ENCODE measurements around the gene DGKE. TPM values are rescaled to one million over a fixed set of nuclear protein-coding genes. Genes with fewer than 3 reads are reported as not detected.

DGKE gene
- total and polyA plus RNA-seq, 2 experiments from 2014 or later = 1.2 to 5.5 TPM

DNA sequence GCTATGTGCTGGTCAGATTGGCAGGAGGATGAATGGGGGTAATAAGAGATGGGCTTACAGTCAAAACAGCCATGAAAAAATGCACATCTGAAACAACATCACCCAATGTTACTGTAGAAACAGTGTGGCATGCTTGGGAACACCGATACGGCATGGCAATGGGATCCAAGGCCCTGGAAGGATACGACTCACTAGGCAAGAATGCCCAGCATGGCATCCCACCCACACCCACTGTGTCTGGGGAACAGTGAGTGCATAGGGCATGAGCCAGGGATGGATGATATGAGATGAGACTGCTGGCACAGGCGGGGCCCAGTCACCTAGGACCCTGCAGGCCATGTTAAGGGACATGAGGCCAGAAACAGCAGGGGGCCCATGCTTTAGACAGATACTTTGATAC, 68.4 kb downstream of the DGKE start:
- H3K4me2 ChIP-seq = no peak overlapping the region
- 98% methylated on average over 4 of the region's 4 CpGs for WGBS (ENCODE audit: low lambda C conversion rate, missing lambda C conversion rate)

DNA sequence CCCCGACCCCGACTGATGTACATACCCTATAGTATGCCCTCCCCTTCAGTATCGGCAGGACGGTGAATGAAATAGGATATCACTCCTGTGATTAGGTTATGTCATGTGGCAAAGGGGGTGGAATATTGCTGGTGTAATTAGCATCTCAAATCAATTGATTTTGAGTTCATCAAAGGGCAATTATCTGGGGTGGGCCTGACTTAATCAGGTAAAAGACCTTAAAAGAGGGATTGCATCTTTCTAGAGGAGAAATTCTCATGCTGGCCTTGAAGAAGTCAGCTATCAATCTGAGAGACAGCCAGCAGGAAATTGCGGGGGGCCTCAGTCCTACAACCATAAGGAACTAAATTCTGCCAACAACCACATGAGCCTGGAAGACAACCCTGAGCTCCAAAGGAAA, 69.6 kb downstream of the DGKE start:
- Histone ChIP-seq H3K4me1 (ENCODE audit: insufficient read depth) (no peaks in the 10 kb centered on the region), H2AFZ (no peak overlapping the region), H3K9me2 (replicated peaks; ENCODE audit: insufficient read depth) (no peaks in the 10 kb centered on the region), H3K36me3 (replicated peaks; ENCODE audit: insufficient read depth, low read depth) (no peaks in the 10 kb centered on the region), H3K4me2 (no peak overlapping the region), H3K27me3 (no peaks in the 10 kb centered on the region), H3K9me3 (ENCODE audit: low read depth) (no peaks in the 10 kb centered on the region), H3K27ac (no peak overlapping the region), H4K20me1 (ENCODE audit: insufficient read depth, poor library complexity, severe bottlenecking) (peaks cover 3% of the 10 kb centered on the region), H3K4me3 (no peak overlapping the region), H3K79me2 (peaks cover under 1% of the 10 kb centered on the region)
- DNase-seq (ENCODE audit: low spot score) = no peak
- no peak for TF ChIP-seq EZH2 (IDR thresholded peaks at IDR 0.05; ENCODE audit: borderline replicate concordance)
- no peak for TF ChIP-seq EZH2phosphoT487 (IDR thresholded peaks at IDR 0.05; ENCODE audit: low read depth, severe bottlenecking, unreplicated experiment)
- TF ChIP-seq, protein P1, sequence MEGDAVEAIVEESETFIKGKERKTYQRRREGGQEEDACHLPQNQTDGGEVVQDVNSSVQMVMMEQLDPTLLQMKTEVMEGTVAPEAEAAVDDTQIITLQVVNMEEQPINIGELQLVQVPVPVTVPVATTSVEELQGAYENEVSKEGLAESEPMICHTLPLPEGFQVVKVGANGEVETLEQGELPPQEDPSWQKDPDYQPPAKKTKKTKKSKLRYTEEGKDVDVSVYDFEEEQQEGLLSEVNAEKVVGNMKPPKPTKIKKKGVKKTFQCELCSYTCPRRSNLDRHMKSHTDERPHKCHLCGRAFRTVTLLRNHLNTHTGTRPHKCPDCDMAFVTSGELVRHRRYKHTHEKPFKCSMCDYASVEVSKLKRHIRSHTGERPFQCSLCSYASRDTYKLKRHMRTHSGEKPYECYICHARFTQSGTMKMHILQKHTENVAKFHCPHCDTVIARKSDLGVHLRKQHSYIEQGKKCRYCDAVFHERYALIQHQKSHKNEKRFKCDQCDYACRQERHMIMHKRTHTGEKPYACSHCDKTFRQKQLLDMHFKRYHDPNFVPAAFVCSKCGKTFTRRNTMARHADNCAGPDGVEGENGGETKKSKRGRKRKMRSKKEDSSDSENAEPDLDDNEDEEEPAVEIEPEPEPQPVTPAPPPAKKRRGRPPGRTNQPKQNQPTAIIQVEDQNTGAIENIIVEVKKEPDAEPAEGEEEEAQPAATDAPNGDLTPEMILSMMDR (IDR thresholded peaks at IDR 0.05; ENCODE audit: poor library complexity) = no peak
- WGBS (ENCODE audit: low lambda C conversion rate, missing lambda C conversion rate) = 89% methylated on average over 5 of the region's 5 CpGs

More for the DNA sequence above, 68.4 kb downstream of the DGKE start:
- H3K79me2 ChIP-seq = no peaks in the 10 kb centered on the region
- no peak overlapping the region for H2AFZ ChIP-seq
- TF ChIP-seq, protein P1 (IDR thresholded peaks at IDR 0.05; ENCODE audit: poor library complexity) = no peak
- TF ChIP-seq EZH2 (IDR thresholded peaks at IDR 0.05; ENCODE audit: borderline replicate concordance) (no peak), EZH2phosphoT487 (IDR thresholded peaks at IDR 0.05; ENCODE audit: low read depth, severe bottlenecking, unreplicated experiment) (no peak)
- H3K9me3 ChIP-seq (ENCODE audit: low read depth) = no peaks in the 10 kb centered on the region
- peaks cover 2% of the 10 kb centered on the region for H4K20me1 ChIP-seq (ENCODE audit: insufficient read depth, poor library complexity, severe bottlenecking)
- no peak overlapping the region for H3K4me3 ChIP-seq
- H3K9me2 ChIP-seq (replicated peaks; ENCODE audit: insufficient read depth) = no peaks in the 10 kb centered on the region
- no peaks in the 10 kb centered on the region for H3K4me1 ChIP-seq (ENCODE audit: insufficient read depth)
- H3K27ac ChIP-seq = no peak overlapping the region
- H3K36me3 ChIP-seq (replicated peaks; ENCODE audit: insufficient read depth, low read depth) = no peaks in the 10 kb centered on the region
- no peak for DNase-seq (ENCODE audit: low spot score)
- H3K27me3 ChIP-seq = no peaks in the 10 kb centered on the region

DNA sequence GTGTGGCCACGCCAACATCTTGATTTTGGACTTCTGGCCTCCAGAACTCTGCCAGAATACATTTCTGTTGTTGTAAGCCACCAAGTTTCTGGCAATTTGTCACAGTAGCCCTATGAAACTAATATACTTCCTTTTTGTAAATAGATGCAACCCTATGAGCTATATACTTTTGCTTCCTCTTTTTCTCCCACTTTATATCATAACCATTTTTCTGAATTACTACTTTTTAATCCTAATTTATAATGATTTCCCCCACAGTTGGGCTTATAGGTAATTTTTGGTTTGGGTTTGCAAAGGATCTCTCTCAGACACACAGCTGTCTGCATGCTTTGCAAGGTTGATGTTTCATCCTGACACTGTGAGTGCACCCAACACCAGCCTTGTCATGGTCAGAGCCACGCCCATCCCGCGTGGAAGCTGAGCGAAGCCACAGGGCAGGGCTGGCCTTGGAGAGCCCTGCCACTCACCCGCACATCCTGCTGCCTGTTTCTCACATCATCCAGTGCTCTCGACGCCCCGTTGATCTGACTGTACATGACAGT, 74.1 kb downstream of the DGKE start:
- no peak overlapping the region for H2AFZ ChIP-seq
- H3K36me3 ChIP-seq (replicated peaks; ENCODE audit: insufficient read depth, low read depth) = no peaks in the 10 kb centered on the region
- H3K4me2 ChIP-seq = no peak overlapping the region
- no peak for DNase-seq (ENCODE audit: low spot score)
- peaks cover 6% of the 10 kb centered on the region for H4K20me1 ChIP-seq (ENCODE audit: insufficient read depth, poor library complexity, severe bottlenecking)
- no peaks in the 10 kb centered on the region for H3K9me3 ChIP-seq (ENCODE audit: low read depth)
- peaks cover 9% of the 10 kb centered on the region for H3K4me1 ChIP-seq (ENCODE audit: insufficient read depth)
- H3K27ac ChIP-seq = no peak overlapping the region
- H3K4me3 ChIP-seq = no peak overlapping the region
- H3K9me2 ChIP-seq (replicated peaks; ENCODE audit: insufficient read depth) = no peaks in the 10 kb centered on the region
- no peaks in the 10 kb centered on the region for H3K27me3 ChIP-seq
- 93% methylated on average over 9 of the region's 9 CpGs for WGBS (ENCODE audit: low lambda C conversion rate, missing lambda C conversion rate)
- peaks cover 42% of the 10 kb centered on the region for H3K79me2 ChIP-seq
- TF ChIP-seq EZH2 (IDR thresholded peaks at IDR 0.05; ENCODE audit: borderline replicate concordance) (no peak), EZH2phosphoT487 (IDR thresholded peaks at IDR 0.05; ENCODE audit: low read depth, severe bottlenecking, unreplicated experiment) (no peak)
- TF ChIP-seq, protein P1 (IDR thresholded peaks at IDR 0.05; ENCODE audit: poor library complexity) = no peak
